GM20000 (cell line): ENCODE data around the gene HAVCR1.

Experiments
- DNase-seq: peaks from one replicate; pipeline ENCODE4 v3.0.0; 2012; ENCODE audit warnings: low spot score
- TF ChIP-seq, protein P1 (sequence below): IDR thresholded peaks from 2 replicates; pipeline ENCODE4 v1.5.1; 2012; ENCODE audit warnings: mild to moderate bottlenecking, control low read depth; ENCODE audit errors: extremely low read depth, missing control alignments

Gene HAVCR1

DNA sequence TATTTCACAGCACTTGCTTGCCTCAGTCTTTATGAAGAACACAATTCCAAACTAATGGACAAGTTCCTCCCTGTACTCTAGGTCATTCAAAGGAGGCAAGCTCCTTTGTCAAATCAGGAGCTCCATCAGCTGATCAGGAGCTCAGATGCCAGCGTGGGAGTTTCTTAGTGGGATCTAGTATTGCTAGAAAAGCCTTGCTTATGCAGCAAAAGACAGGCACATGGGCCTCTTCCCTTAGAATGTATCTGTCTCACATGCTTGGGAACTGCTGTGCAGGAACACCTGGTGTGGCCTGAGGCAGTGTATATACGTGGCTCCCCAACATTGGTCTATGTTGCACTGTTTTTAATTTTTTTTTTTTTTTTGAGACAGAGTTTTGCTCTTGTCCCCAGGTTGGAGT, 21.4 kb upstream of the HAVCR1 start:
- TF ChIP-seq, protein P1, sequence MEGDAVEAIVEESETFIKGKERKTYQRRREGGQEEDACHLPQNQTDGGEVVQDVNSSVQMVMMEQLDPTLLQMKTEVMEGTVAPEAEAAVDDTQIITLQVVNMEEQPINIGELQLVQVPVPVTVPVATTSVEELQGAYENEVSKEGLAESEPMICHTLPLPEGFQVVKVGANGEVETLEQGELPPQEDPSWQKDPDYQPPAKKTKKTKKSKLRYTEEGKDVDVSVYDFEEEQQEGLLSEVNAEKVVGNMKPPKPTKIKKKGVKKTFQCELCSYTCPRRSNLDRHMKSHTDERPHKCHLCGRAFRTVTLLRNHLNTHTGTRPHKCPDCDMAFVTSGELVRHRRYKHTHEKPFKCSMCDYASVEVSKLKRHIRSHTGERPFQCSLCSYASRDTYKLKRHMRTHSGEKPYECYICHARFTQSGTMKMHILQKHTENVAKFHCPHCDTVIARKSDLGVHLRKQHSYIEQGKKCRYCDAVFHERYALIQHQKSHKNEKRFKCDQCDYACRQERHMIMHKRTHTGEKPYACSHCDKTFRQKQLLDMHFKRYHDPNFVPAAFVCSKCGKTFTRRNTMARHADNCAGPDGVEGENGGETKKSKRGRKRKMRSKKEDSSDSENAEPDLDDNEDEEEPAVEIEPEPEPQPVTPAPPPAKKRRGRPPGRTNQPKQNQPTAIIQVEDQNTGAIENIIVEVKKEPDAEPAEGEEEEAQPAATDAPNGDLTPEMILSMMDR = no peak
- no peak for DNase-seq

DNA sequence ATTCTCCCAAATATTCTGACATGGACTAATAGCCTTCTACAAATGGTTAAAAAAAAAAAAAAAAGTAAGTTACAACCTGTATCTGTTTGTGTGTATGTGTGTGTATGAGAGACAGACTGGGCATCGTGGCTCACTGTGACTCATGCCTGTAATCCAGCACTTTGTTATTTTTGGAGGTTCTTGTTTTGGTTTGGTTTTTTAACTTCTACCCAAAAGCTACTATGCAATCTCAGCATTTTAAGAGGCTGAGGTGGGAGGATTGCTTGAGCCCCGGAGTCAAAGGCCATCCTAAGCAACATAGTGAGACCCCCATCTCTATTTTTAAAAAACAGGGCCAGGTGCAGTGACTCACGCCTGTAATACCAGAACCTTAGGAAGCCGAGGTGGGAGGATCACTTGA, 17.6 kb upstream of the HAVCR1 start:
- TF ChIP-seq, protein P1 = no peak
- DNase-seq = no peak

- TF ChIP-seq, protein P1 = no peak
- DNase-seq = no peak
Observed at GRCh38 chr5:157072508-157072907, 13.6 kb upstream of the HAVCR1 start.

GRCh38 chr5:157069949-157070348, 11.0 kb upstream of the HAVCR1 start:
- DNase-seq = no peak
- TF ChIP-seq, protein P1 = no peak

DNA sequence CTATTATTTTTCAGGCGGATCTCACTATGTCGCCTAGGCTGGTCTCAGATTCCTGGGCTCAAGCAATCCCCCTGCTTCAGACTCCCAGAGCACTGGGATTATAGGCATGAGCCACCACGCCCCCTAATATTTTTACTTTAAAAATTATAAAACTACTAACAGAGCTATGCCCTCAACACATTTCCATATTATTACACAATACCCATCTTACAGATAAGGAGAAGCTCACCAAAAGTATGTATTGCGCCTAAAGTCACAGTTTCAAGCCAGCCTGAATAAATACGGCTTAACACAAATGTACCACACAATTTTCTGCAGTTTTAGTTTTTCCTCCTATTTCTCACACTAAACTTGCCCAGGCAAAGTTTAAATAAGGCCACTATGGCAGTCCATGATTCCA, 9.9 kb upstream of the HAVCR1 start:
- TF ChIP-seq, protein P1 = no peak
- no peak for DNase-seq

GRCh38 chr5:157068339-157068738, 9.4 kb upstream of the HAVCR1 start:
- DNase-seq = no peak
- TF ChIP-seq, protein P1 = no peak

- TF ChIP-seq, protein P1 = no peak
- no peak for DNase-seq
Observed at GRCh38 chr5:157067005-157067404, 8.1 kb upstream of the HAVCR1 start.
